ENCODE measurements around the gene MEAK7.

MEAK7 gene

GRCh38 chr16:84464116-84464515 lies 40.3 kb downstream of the MEAK7 start:
- H3K36me3 ChIP-seq (ENCODE audit: control insufficient read depth, low read length): no peaks in the 10 kb centered on the region; the same call in 1 of the 2 replicates
- H3K27me3 ChIP-seq (ENCODE audit: control insufficient read depth, low read length): no peaks in the 10 kb centered on the region; the same call in 1 of the 2 replicates
- H3K4me2 ChIP-seq (ENCODE audit: low read length): no peak overlapping the region

GRCh38 chr16:84463221-84463620 lies 41.2 kb downstream of the MEAK7 start:
- H3K27ac ChIP-seq (ENCODE audit: low read depth, low read length): no peak overlapping the region
- H3K9me3 ChIP-seq (ENCODE audit: control insufficient read depth, insufficient read depth, low read length): peaks cover 12% of the 10 kb centered on the region
- TF ChIP-seq EZH2phosphoT487 (IDR thresholded peaks at IDR 0.05; ENCODE audit: borderline replicate concordance, low read length): no peak
- TF ChIP-seq CTCF (IDR thresholded peaks at IDR 0.05; ENCODE audit: low read depth, low read length, poor library complexity, severe bottlenecking): no peak
- H3K4me2 ChIP-seq (ENCODE audit: low read length): no peak overlapping the region
- no peaks in the 10 kb centered on the region; the same call in 1 of the 2 replicates for H3K27me3 ChIP-seq (ENCODE audit: control insufficient read depth, low read length)
- no peaks in the 10 kb centered on the region for H3F3A ChIP-seq (ENCODE audit: control insufficient read depth, insufficient read depth)
- H3K4me1 ChIP-seq (ENCODE audit: control insufficient read depth, low read length): no peaks in the 10 kb centered on the region
- no peaks in the 10 kb centered on the region for H4K20me1 ChIP-seq (ENCODE audit: control insufficient read depth, insufficient read depth, low read depth, low read length)
- H3K9me2 ChIP-seq (replicated peaks; ENCODE audit: control insufficient read depth, low read length): no peaks in the 10 kb centered on the region
- H3K79me2 ChIP-seq (ENCODE audit: control insufficient read depth, low read length): no peaks in the 10 kb centered on the region
- no peaks in the 10 kb centered on the region; the same call in 1 of the 2 replicates for H3K36me3 ChIP-seq (ENCODE audit: control insufficient read depth, low read length)
- no peak overlapping the region for H3K4me3 ChIP-seq (ENCODE audit: low read length)

More at GRCh38 chr16:84464116-84464515, 40.3 kb downstream of the MEAK7 start:
- no peaks in the 10 kb centered on the region for H3F3A ChIP-seq (ENCODE audit: control insufficient read depth, insufficient read depth)
- H3K4me3 ChIP-seq (ENCODE audit: low read length): no peak overlapping the region
- H3K27ac ChIP-seq (ENCODE audit: low read depth, low read length): no peak overlapping the region
- H4K20me1 ChIP-seq (ENCODE audit: control insufficient read depth, insufficient read depth, low read depth, low read length): no peaks in the 10 kb centered on the region
- H3K9me2 ChIP-seq (replicated peaks; ENCODE audit: control insufficient read depth, low read length): no peaks in the 10 kb centered on the region
- H3K4me1 ChIP-seq (ENCODE audit: control insufficient read depth, low read length): no peaks in the 10 kb centered on the region
- no peak for TF ChIP-seq EZH2phosphoT487 (IDR thresholded peaks at IDR 0.05; ENCODE audit: borderline replicate concordance, low read length)
- TF ChIP-seq CTCF (IDR thresholded peaks at IDR 0.05; ENCODE audit: low read depth, low read length, poor library complexity, severe bottlenecking): no peak
- no peaks in the 10 kb centered on the region for H3K79me2 ChIP-seq (ENCODE audit: control insufficient read depth, low read length)
- H3K9me3 ChIP-seq (ENCODE audit: control insufficient read depth, insufficient read depth, low read length): peaks cover 12% of the 10 kb centered on the region

GRCh38 chr16:84462296-84463210 lies 41.9 kb downstream of the MEAK7 start:
- H3K9me3 ChIP-seq (ENCODE audit: control insufficient read depth, insufficient read depth, low read length): peaks cover 12% of the 10 kb centered on the region
- no peak for TF ChIP-seq EZH2phosphoT487 (IDR thresholded peaks at IDR 0.05; ENCODE audit: borderline replicate concordance, low read length)
- no peak for TF ChIP-seq CTCF (IDR thresholded peaks at IDR 0.05; ENCODE audit: low read depth, low read length, poor library complexity, severe bottlenecking)

More at GRCh38 chr16:84462296-84463210, 41.9 kb downstream of the MEAK7 start:
- Histone ChIP-seq H3K9me2 (replicated peaks; ENCODE audit: control insufficient read depth, low read length) (no peaks in the 10 kb centered on the region), H3K36me3 (ENCODE audit: control insufficient read depth, low read length) (no peaks in the 10 kb centered on the region; the same call in 1 of the 2 replicates), H3K79me2 (ENCODE audit: control insufficient read depth, low read length) (no peaks in the 10 kb centered on the region), H4K20me1 (ENCODE audit: control insufficient read depth, insufficient read depth, low read depth, low read length) (no peaks in the 10 kb centered on the region), H3F3A (ENCODE audit: control insufficient read depth, insufficient read depth) (no peaks in the 10 kb centered on the region), H3K27me3 (ENCODE audit: control insufficient read depth, low read length) (no peaks in the 10 kb centered on the region; the same call in 1 of the 2 replicates), H3K4me3 (ENCODE audit: low read length) (no peak overlapping the region), H3K4me2 (ENCODE audit: low read length) (no peak overlapping the region), H3K4me1 (ENCODE audit: control insufficient read depth, low read length) (no peaks in the 10 kb centered on the region), H3K27ac (ENCODE audit: low read depth, low read length) (no peak overlapping the region)

Data from DOHH2 (cell line).